Measurements from ENCODE around the gene CACNB4. TPM values are rescaled to one million over a fixed set of nuclear protein-coding genes. Genes with fewer than 3 reads are reported as not detected.
"Not testable (repeated sequence)": the region's sequence is repeated elsewhere in the genome, so short reads cannot be mapped to it uniquely, and the experiment has no call there.

The CACNB4 gene
- total RNA-seq, 1 experiment from 2014 or later, result 4.4 TPM

GRCh38 chr2:152030596-152031328 is 68.1 kb downstream of the CACNB4 start:
- DNase-seq (ENCODE audit: low spot score); in situ Hi-C loops (cut with HindIII; ENCODE audit: low sequenced_read_pairs): not testable (repeated sequence)

DNA sequence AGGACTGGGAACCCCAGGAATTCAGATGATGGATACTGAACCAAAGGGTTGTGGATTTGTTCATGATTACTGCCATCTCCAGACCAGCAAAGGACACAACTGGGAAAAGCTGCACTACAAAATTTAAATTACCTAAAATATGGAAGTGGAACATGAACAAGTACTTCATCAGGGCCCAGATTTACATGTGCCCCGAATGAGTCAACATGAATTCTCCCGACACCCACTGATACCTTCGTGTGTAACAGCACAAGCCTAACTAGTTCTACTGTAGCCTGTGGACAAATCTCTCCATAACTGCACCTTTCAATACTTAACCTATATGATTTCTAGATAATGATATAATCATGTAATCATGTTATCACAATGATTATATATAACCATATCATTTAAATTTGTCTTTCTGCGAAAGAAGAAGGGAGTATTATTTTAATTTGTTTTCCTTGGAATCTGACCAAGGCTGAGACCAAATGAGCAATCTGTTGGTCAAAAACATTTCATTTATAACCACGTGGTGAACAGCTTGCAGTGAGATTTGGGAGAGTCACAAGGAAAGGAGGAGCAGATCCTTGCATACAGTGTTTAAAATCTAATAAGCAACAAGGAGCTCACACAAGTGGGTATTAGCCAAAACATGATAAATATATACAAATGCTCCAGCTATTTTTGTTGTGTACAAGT is 70.5 kb downstream of the CACNB4 start:
- in situ Hi-C loops (cut with HindIII; ENCODE audit: low sequenced_read_pairs), result no loop called here
- DNase-seq (ENCODE audit: low spot score), result no peak

- peak; percentile 84 for DNase-seq (ENCODE audit: low spot score)
- in situ Hi-C loops (cut with HindIII; ENCODE audit: low sequenced_read_pairs), result no loop called here
These were observed 73.1 kb downstream of the CACNB4 start for GRCh38 chr2:152025678-152026287.

- in situ Hi-C loops (cut with HindIII; ENCODE audit: low sequenced_read_pairs), result no loop called here
- DNase-seq (ENCODE audit: low spot score), result no peak
These were observed 74.4 kb downstream of the CACNB4 start for GRCh38 chr2:152024477-152024876.

- no peak for DNase-seq (ENCODE audit: low spot score)
- in situ Hi-C loops (cut with HindIII; ENCODE audit: low sequenced_read_pairs), result no loop called here
These were observed 76.8 kb downstream of the CACNB4 start for GRCh38 chr2:152022090-152022489.

- in situ Hi-C loops (cut with HindIII; ENCODE audit: low sequenced_read_pairs); DNase-seq (ENCODE audit: low spot score): not testable (repeated sequence)
These were observed 77.8 kb downstream of the CACNB4 start for GRCh38 chr2:152021001-152021400.

GRCh38 chr2:152019732-152020131 is 79.1 kb downstream of the CACNB4 start:
- in situ Hi-C loops (cut with HindIII; ENCODE audit: low sequenced_read_pairs), result no loop called here
- DNase-seq (ENCODE audit: low spot score), result no peak

DNA sequence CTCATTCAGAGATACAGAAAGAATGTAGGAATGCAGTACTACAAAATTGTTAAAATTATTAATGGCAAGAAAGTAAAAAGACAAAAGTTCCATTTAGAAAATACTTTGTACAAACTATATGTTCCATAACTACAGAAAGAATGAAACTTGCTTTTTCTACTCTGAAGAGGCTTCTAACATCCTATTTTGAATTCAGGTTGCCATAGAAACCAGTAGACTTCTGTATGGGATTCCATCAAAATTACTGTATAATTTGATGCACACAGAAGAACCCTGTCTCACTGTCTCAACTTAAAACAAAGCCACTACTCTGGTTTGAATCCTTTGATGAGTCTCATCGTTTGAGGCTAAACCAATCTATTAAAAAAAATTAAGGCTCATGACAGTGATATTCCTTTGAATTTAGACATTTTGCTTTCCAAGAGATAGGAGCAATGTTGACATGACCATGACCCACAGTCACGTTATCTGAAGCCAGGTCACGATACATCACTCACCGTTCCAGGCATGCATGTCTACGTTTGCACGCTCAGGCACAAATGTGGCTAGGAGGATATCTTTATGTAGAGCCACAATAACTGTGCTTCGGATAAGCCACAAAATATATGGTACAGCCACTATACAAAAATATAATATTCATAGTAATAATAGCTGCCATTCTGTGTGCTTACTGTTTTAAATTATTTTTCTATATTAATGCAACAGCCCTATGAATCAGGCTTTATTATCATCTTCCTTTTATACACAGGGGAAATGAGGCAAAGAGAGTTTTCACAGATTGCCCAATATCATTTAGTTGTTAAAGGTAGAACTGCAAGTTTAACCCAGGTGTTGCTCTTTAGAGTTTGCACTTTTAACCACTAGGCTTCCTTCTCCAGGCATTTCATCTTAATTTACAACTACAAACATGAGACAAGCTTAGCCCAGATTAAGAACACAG is 82.4 kb downstream of the CACNB4 start:
- in situ Hi-C loops (cut with HindIII; ENCODE audit: low sequenced_read_pairs), result no loop called here

GRCh38 chr2:152015552-152015951 is 83.3 kb downstream of the CACNB4 start:
- DNase-seq (ENCODE audit: low spot score), result no peak
- in situ Hi-C loops (cut with HindIII; ENCODE audit: low sequenced_read_pairs), result no loop called here

More for the DNA sequence above, 82.4 kb downstream of the CACNB4 start:
- DNase-seq (ENCODE audit: low spot score), result no peak

DNA sequence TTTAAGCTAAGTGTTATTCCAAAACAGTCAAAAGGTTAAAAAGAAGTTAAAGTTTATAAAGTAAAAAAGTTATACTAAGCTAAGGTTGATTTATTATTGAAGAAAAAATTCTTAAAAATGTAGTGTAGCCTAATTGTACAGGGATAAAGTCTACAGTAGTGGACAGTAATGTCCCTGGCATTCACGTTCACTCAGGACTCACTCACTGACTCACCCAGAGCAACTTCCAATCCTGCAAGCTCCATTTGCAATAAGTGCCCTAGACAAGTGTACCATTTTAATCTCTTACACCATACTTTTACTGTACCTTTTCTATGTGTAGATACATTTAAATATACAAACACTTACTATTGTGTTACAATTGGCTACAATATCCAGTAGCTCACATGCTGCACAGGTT is 86.1 kb downstream of the CACNB4 start:
- no peak for DNase-seq (ENCODE audit: low spot score)
- in situ Hi-C loops (cut with HindIII; ENCODE audit: low sequenced_read_pairs), result no loop called here

DNA sequence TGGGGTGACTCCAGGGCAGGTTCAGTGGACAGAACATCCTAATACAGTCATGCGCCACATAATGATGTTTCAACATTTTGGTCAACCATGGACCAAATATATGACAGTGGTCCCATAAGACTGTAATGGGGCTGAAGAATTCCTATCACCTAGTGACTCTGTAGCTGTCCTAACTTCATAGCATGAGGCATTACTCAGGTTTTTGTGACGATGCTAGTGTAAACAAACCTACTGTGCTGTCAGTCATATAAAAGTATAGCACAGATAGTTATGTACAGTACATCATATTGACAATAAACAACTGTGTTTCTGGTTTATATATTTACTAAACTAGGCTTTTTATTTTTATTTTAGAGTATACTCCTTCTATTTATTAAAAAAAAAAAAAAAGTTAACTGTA is 87.1 kb downstream of the CACNB4 start:
- in situ Hi-C loops (cut with HindIII; ENCODE audit: low sequenced_read_pairs), result no loop called here
- no peak for DNase-seq (ENCODE audit: low spot score)

DNA sequence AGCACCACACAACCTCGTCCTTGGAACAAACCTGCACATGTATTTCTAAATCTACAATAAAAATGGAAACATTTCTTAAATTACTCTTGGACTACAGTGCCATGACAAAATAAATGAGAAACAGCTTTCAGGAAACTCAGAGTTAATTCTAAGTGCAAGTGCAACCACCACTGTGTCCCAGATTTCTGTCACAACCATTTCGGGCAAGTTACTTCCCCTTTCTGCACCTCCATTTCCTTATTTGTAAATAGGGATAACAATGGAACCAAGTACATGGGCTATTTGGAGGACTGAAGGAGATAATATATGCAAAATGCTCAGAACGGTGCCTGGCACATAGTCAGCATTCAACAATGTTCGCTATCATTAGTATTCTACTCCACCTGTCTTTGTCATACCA is 93.2 kb downstream of the CACNB4 start:
- no peak for DNase-seq (ENCODE audit: low spot score)
- in situ Hi-C loops (cut with HindIII; ENCODE audit: low sequenced_read_pairs), result no loop called here

DNA sequence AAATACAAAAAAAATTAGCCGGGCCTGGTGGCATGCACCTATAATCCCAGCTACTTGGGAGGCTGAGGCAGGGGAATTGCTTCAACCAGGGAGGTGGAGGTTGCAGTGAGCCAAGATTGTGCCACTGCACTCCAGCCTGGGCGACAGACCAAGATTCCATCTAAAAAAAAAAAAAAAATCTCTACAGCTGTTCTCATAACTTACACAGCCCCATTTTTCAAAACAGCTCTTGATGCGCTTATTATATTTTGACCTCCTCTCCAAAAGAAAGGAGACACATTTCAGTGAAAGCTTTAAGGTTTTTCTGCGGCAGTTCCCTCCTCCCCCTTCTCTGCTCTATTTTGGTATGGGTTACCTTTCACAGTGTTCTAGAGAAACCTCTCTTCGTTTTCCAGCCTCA is 95.6 kb downstream of the CACNB4 start:
- DNase-seq (ENCODE audit: low spot score); in situ Hi-C loops (cut with HindIII; ENCODE audit: low sequenced_read_pairs): not testable (repeated sequence)

DNA sequence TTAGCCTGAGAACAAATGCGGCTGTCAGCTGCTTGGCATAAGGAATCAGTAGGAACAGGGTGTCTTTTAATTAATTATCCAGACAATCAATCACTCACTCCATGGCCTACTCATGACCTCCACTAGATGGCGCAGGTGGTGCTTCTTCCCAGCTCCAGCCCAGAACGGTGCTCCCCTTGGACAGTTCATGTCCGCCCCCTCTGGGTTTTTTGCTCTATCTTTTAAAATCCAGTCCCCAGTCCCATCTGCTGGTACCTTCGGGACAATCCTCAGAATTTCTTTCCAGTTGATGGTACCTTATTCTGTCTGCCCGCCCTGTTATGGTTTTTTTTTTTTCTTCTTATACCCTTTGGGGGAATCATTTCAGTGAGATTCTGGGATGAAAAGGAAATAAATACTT is 99.8 kb downstream of the CACNB4 start:
- peak; percentile 81 for DNase-seq (ENCODE audit: low spot score)
- in situ Hi-C loops (cut with HindIII; ENCODE audit: low sequenced_read_pairs), result no loop called here

- no peak for DNase-seq (ENCODE audit: low spot score)
- in situ Hi-C loops (cut with HindIII; ENCODE audit: low sequenced_read_pairs), result no loop called here
These were observed 102.4 kb downstream of the CACNB4 start for GRCh38 chr2:151996243-151997003.

- DNase-seq (ENCODE audit: low spot score), result no peak
- in situ Hi-C loops (cut with HindIII; ENCODE audit: low sequenced_read_pairs), result no loop called here
These were observed 103.7 kb downstream of the CACNB4 start for GRCh38 chr2:151995161-151995557.

DNA sequence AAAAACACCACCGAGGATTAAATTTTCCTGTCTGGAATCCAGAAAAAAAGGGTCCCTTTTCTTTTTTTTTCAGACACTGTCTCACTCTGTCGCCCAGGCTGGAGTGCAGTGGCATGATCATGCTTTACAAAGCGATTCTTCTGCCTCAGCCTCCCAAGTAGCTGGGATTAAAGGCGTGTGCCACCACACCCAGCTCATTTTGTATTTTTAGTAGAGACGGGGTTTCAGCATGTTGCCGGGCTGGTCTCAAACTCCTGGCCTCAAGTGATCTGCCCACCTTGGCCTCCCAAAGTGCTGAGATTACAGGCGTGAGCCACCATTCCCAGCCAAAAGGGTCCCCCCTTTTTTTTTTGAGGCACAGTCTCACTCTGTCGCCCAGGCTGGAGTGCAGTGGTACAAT is 104.7 kb downstream of the CACNB4 start:
- in situ Hi-C loops (cut with HindIII; ENCODE audit: low sequenced_read_pairs); DNase-seq (ENCODE audit: low spot score): not testable (repeated sequence)

DNA sequence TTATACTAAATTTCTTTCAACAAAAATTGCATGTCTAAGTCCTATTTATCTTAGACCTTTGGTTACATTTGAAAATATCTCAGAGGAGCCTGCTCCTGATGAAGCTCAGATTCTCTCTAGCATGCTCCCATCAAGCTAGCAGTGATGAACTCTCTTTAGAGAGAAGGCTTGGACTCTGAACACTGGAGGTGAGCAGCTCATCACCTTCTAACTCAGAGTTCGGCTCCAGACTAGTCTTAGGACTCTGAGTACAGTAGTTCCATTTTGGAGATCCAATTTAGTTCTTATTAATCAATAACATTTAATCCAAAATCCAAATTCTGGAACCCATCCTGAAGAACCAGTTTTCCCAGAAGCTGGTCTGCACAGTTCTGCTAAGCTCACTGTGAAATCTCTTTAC is 107.8 kb downstream of the CACNB4 start:
- DNase-seq (ENCODE audit: low spot score), result no peak
- in situ Hi-C loops (cut with HindIII; ENCODE audit: low sequenced_read_pairs), result no loop called here

DNA sequence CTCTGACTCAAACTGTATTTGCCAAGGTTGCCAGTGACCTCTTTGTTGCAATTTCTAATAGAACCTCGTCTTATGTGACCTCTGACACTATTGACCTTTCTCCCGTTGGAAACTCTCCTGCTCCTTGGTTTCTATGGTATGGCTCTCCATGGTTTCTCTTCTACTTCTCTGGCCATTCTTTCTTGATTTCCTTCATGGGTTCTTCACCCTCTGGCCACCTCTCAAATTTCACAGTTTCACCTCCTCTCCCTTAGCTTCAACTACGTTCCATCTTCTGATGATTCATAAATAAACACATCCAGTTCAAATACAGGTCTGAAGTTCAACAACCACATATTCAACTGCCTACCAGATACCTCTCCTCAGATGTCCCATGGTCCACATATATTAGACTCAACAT is 109.5 kb downstream of the CACNB4 start:
- no peak for DNase-seq (ENCODE audit: low spot score)
- in situ Hi-C loops (cut with HindIII; ENCODE audit: low sequenced_read_pairs), result no loop called here
